ENCODE data around the gene ERC2. TPM values are rescaled to one million over a fixed set of nuclear protein-coding genes. Genes with fewer than 3 reads are reported as not detected.

ERC2 gene
- total RNA-seq, 4 donors from 2014 or later = 5.3 to 8.8 (median 7.8) TPM

- Histone ChIP-seq H3K9me3 (no peaks in the 10 kb centered on the region), H3K4me1 (no peaks in the 10 kb centered on the region), H3K27ac (no peak overlapping the region), H3K27me3 (no peaks in the 10 kb centered on the region), H3K4me3 (replicated peaks in 1 of 3) (no peak overlapping the region), H3K36me3 (no peaks in the 10 kb centered on the region)
- TF ChIP-seq CTCF (IDR thresholded peaks at IDR 0.05) (no peak), POLR2A (IDR thresholded peaks at IDR 0.05) (no peak)
- 81 to 82% methylated on average over 12 of the region's 12 CpGs for WGBS, 2 donors
- no peak for DNase-seq
- intact Hi-C loops (cut with DNase I) = no loop called here
Observed at GRCh38 chr3:55543181-55543614, 925.1 kb downstream of the ERC2 start.

- no peak for DNase-seq
- Histone ChIP-seq H3K4me1 (no peaks in the 10 kb centered on the region), H3K27ac (no peak overlapping the region), H3K27me3 (no peaks in the 10 kb centered on the region), H3K4me3 (replicated peaks in 1 of 3) (no peak overlapping the region), H3K9me3 (no peaks in the 10 kb centered on the region), H3K36me3 (no peaks in the 10 kb centered on the region)
- TF ChIP-seq POLR2A (IDR thresholded peaks at IDR 0.05) (no peak), CTCF (IDR thresholded peaks at IDR 0.05) (no peak)
- WGBS, 2 donors = 45 to 83% methylated on average over 2 of the region's 2 CpGs
- intact Hi-C loops (cut with DNase I) = no loop called here
Observed at GRCh38 chr3:55541456-55541855, 926.8 kb downstream of the ERC2 start.

GRCh38 chr3:55541016-55541415 lies 927.3 kb downstream of the ERC2 start:
- no peak for DNase-seq
- 80 to 94% methylated on average over 3 of the region's 3 CpGs for WGBS, 2 donors
- no peaks in the 10 kb centered on the region for H3K27me3 ChIP-seq
- H3K9me3 ChIP-seq = no peaks in the 10 kb centered on the region
- no peaks in the 10 kb centered on the region for H3K4me1 ChIP-seq
- no peak overlapping the region for H3K27ac ChIP-seq
- TF ChIP-seq CTCF (IDR thresholded peaks at IDR 0.05) (no peak), POLR2A (IDR thresholded peaks at IDR 0.05) (no peak)
- intact Hi-C loops (cut with DNase I) = no loop called here
- H3K4me3 ChIP-seq (replicated peaks in 1 of 3) = no peak overlapping the region
- H3K36me3 ChIP-seq = no peaks in the 10 kb centered on the region

GRCh38 chr3:55540579-55540978 lies 927.7 kb downstream of the ERC2 start:
- intact Hi-C loops (cut with DNase I) = no loop called here
- WGBS, 2 donors = 79 to 83% methylated on average over 5 of the region's 5 CpGs
- H3K9me3 ChIP-seq = no peaks in the 10 kb centered on the region
- H3K36me3 ChIP-seq = no peaks in the 10 kb centered on the region
- no peaks in the 10 kb centered on the region for H3K27me3 ChIP-seq
- DNase-seq = no peak
- H3K4me3 ChIP-seq (replicated peaks in 1 of 3) = no peak overlapping the region
- no peaks in the 10 kb centered on the region for H3K4me1 ChIP-seq
- TF ChIP-seq CTCF (IDR thresholded peaks at IDR 0.05) = no peak
- TF ChIP-seq POLR2A (IDR thresholded peaks at IDR 0.05) = no peak
- no peak overlapping the region for H3K27ac ChIP-seq

GRCh38 chr3:55538158-55538557 lies 930.1 kb downstream of the ERC2 start:
- intact Hi-C loops (cut with DNase I) = no loop called here
- 90 to 92% methylated on average over 4 of the region's 4 CpGs for WGBS, 2 donors
- no peaks in the 10 kb centered on the region for H3K9me3 ChIP-seq
- no peak overlapping the region for H3K4me3 ChIP-seq (replicated peaks in 1 of 3)
- no peak overlapping the region for H3K27ac ChIP-seq
- TF ChIP-seq POLR2A (IDR thresholded peaks at IDR 0.05) (no peak), CTCF (IDR thresholded peaks at IDR 0.05) (no peak)
- no peaks in the 10 kb centered on the region for H3K36me3 ChIP-seq
- H3K27me3 ChIP-seq = no peaks in the 10 kb centered on the region
- peaks cover 0 to 4% of the 10 kb centered on the region in 2 donors for H3K4me1 ChIP-seq
- no peak for DNase-seq
